ENCODE measurements around the gene CCR5AS.

Gene CCR5AS

GRCh38 chr3:46361408-46362283 lies 45.2 kb downstream of the CCR5AS start:
- ATAC-seq (ENCODE audit: low FRiP score) (no peak), DNase-seq (ENCODE audit: low spot score) (no peak)
- no peak for TF ChIP-seq CTCF (IDR thresholded peaks at IDR 0.05)

- no peak for DNase-seq (ENCODE audit: low spot score)
- ATAC-seq (ENCODE audit: low FRiP score), result no peak
- no peak for TF ChIP-seq CTCF (IDR thresholded peaks at IDR 0.05)
Observed at GRCh38 chr3:46360907-46361306, 46.0 kb downstream of the CCR5AS start.

GRCh38 chr3:46359733-46360493 lies 47.0 kb downstream of the CCR5AS start:
- ATAC-seq (ENCODE audit: low FRiP score), result peak; percentile 57
- DNase-seq (ENCODE audit: low spot score), result no peak
- TF ChIP-seq CTCF (IDR thresholded peaks at IDR 0.05), result no peak

GRCh38 chr3:46358466-46358865 lies 48.4 kb downstream of the CCR5AS start:
- no peak for TF ChIP-seq CTCF (IDR thresholded peaks at IDR 0.05)
- ATAC-seq (ENCODE audit: low FRiP score) (no peak), DNase-seq (ENCODE audit: low spot score) (no peak)

GRCh38 chr3:46356909-46357308 lies 50.0 kb downstream of the CCR5AS start:
- no peak for TF ChIP-seq CTCF (IDR thresholded peaks at IDR 0.05)
- no peak for ATAC-seq (ENCODE audit: low FRiP score)

GRCh38 chr3:46356276-46356675 lies 50.6 kb downstream of the CCR5AS start:
- no peak for TF ChIP-seq CTCF (IDR thresholded peaks at IDR 0.05)
- DNase-seq (ENCODE audit: low spot score) (no peak), ATAC-seq (ENCODE audit: low FRiP score) (no peak)

More at GRCh38 chr3:46356909-46357308, 50.0 kb downstream of the CCR5AS start:
- DNase-seq (ENCODE audit: low spot score), result no peak
